ENCODE results near the gene GBP6.
"Not testable (repeated sequence)": the region's sequence is repeated elsewhere in the genome, so short reads cannot be mapped to it uniquely, and the experiment has no call there.

The GBP6 gene

GRCh38 chr1:89339039-89339438, 24.8 kb upstream of the GBP6 start:
- DNase-seq (ENCODE audit: low read depth) = peak; percentile 17
- TF ChIP-seq, protein P1, sequence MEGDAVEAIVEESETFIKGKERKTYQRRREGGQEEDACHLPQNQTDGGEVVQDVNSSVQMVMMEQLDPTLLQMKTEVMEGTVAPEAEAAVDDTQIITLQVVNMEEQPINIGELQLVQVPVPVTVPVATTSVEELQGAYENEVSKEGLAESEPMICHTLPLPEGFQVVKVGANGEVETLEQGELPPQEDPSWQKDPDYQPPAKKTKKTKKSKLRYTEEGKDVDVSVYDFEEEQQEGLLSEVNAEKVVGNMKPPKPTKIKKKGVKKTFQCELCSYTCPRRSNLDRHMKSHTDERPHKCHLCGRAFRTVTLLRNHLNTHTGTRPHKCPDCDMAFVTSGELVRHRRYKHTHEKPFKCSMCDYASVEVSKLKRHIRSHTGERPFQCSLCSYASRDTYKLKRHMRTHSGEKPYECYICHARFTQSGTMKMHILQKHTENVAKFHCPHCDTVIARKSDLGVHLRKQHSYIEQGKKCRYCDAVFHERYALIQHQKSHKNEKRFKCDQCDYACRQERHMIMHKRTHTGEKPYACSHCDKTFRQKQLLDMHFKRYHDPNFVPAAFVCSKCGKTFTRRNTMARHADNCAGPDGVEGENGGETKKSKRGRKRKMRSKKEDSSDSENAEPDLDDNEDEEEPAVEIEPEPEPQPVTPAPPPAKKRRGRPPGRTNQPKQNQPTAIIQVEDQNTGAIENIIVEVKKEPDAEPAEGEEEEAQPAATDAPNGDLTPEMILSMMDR (IDR thresholded peaks at IDR 0.05; ENCODE audit: control insufficient read depth, extremely low read depth, insufficient read depth) = no peak
- H3K4me3 ChIP-seq (ENCODE audit: low read depth, low read length) = no peak overlapping the region

DNA sequence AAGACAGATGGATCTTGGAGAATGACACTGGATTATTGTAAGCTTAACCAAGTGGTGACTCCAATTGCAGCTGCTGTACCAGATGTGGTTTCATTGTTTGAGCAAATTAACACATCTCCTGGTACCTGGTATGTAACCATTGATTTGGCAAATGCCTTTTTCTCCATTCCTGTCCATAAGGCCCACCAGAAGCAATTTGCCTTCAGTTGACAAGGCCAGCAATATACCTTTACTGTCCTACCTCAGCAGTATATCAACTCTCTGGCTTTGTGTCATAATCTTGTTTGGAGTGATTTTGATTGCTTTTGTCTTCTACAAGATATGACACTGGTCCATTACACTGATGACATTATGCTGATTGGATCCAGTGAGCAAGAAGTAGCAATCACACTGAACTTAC, 18.4 kb upstream of the GBP6 start:
- not testable (repeated sequence) for H3K4me3 ChIP-seq (ENCODE audit: low read depth, low read length); DNase-seq (ENCODE audit: low read depth)

GRCh38 chr1:89347296-89347695, 16.6 kb upstream of the GBP6 start:
- TF ChIP-seq, protein P1 (IDR thresholded peaks at IDR 0.05; ENCODE audit: control insufficient read depth, extremely low read depth, insufficient read depth) = no peak
- no peak for DNase-seq (ENCODE audit: low read depth)
- no peak overlapping the region for H3K4me3 ChIP-seq (ENCODE audit: low read depth, low read length)

DNA sequence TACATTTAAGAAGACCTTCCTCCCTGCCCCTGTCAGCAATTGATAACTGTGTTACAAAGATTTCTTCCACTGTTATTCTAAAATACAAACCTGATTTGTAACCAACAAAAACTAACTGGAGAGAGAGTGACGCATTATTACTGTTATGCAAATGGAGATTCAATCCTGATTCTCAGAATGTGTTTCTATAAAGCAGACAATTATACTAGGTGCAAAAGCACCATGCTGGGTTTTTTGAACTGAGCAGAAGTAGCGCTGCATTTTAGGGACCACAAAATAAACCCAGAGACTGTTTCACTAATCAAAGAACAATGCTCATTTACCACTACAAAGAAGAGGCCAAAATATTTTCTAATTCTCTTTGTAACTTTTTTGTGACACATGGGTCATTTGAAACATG, 13.6 kb upstream of the GBP6 start:
- no peak for DNase-seq (ENCODE audit: low read depth)
- TF ChIP-seq, protein P1 (IDR thresholded peaks at IDR 0.05; ENCODE audit: control insufficient read depth, extremely low read depth, insufficient read depth) = no peak
- no peak overlapping the region for H3K4me3 ChIP-seq (ENCODE audit: low read depth, low read length)

DNA sequence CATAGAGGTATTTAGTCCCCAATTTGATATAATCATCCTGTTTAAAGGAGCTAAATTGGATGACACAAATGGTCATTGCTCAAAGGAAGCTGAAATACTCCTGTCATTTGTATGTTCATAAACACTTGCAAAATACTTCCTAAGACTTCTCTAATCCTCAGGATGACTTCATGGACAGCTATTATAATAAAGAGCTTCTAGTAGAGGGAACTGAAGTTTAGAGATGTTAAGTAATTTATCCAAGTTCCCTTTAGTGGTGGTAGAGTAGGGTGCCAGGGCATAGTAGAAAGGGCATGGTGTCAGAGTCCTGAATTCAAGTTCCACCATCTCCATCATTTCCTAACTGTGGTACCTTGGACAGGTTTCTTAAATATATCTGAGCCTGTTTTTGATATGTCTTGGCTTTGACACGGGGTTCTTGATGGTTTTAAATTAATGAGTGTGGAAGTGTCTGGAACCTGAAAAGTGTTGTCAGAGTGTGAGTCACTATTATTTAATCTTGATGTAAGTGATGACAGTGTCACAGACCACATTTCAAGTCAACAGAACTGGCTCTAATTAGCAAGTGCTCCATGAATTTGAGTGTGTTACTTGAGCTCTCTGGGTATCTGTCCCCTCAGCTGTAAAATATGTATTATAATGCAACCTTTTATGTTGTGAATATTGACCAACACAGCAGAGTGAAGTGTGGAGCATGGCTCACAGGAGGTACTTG, 12.1 kb upstream of the GBP6 start:
- TF ChIP-seq, protein P1 (IDR thresholded peaks at IDR 0.05; ENCODE audit: control insufficient read depth, extremely low read depth, insufficient read depth) = no peak

GRCh38 chr1:89352421-89352820, 11.4 kb upstream of the GBP6 start:
- TF ChIP-seq, protein P1 (IDR thresholded peaks at IDR 0.05; ENCODE audit: control insufficient read depth, extremely low read depth, insufficient read depth) = no peak
- no peak for DNase-seq (ENCODE audit: low read depth)
- H3K4me3 ChIP-seq (ENCODE audit: low read depth, low read length) = no peak overlapping the region

More for the DNA sequence above, 12.1 kb upstream of the GBP6 start:
- H3K4me3 ChIP-seq (ENCODE audit: low read depth, low read length) = no peak overlapping the region
- DNase-seq (ENCODE audit: low read depth) = no peak

- H3K4me3 ChIP-seq (ENCODE audit: low read depth, low read length) = no peak overlapping the region
- DNase-seq (ENCODE audit: low read depth) = no peak
- TF ChIP-seq, protein P1 (IDR thresholded peaks at IDR 0.05; ENCODE audit: control insufficient read depth, extremely low read depth, insufficient read depth) = no peak
Observed at GRCh38 chr1:89354205-89354604, 9.7 kb upstream of the GBP6 start.
